Activated T-cell treated with anti-CD3 and anti-CD28 coated beads for 4 hours (primary cell): Measurements from ENCODE around the gene ANTXR2.
"Not testable (repeated sequence)": the region's sequence is repeated elsewhere in the genome, so short reads cannot be mapped to it uniquely, and the experiment has no call there.

Experiments used
- DNase-seq: peaks from one replicate; pipeline ENCODE4 v3.0.0-alpha.2; 2020

ANTXR2 gene

GRCh38 chr4:80072744-80073472 is at the start of gene ANTXR2:
ANTXR2 (minus strand) TSS chr4:80073229; CDS start chr4:80072560, 669 bp downstream.
- DNase-seq, result peak; percentile 54

- not testable (repeated sequence) for DNase-seq
These were observed 48.8 kb upstream of the ANTXR2 start for GRCh38 chr4:80121815-80122214.

GRCh38 chr4:80119620-80120019 is 46.6 kb upstream of the ANTXR2 start:
- not testable (repeated sequence) for DNase-seq

GRCh38 chr4:80116516-80116915 is 43.5 kb upstream of the ANTXR2 start:
- DNase-seq, result no peak

- no peak for DNase-seq
These were observed 42.5 kb upstream of the ANTXR2 start for GRCh38 chr4:80115368-80116181.

- no peak for DNase-seq
These were observed 41.8 kb upstream of the ANTXR2 start for GRCh38 chr4:80114732-80115265.

GRCh38 chr4:80113615-80114014 is 40.6 kb upstream of the ANTXR2 start:
- no peak for DNase-seq

- no peak for DNase-seq
These were observed 39.2 kb upstream of the ANTXR2 start for GRCh38 chr4:80112236-80112635.

- no peak for DNase-seq
These were observed 38.2 kb upstream of the ANTXR2 start for GRCh38 chr4:80111276-80111675.

GRCh38 chr4:80107374-80107773 is 34.3 kb upstream of the ANTXR2 start:
- no peak for DNase-seq

GRCh38 chr4:80104927-80105326 is 31.9 kb upstream of the ANTXR2 start:
- DNase-seq, result no peak

- no peak for DNase-seq
These were observed 30.6 kb upstream of the ANTXR2 start for GRCh38 chr4:80103629-80104028.

GRCh38 chr4:80101792-80102116 is 28.7 kb upstream of the ANTXR2 start:
- no peak for DNase-seq

GRCh38 chr4:80101071-80101791 is 28.2 kb upstream of the ANTXR2 start:
- DNase-seq, result no peak

- DNase-seq, result no peak
These were observed 26.6 kb upstream of the ANTXR2 start for GRCh38 chr4:80099671-80100070.

- no peak for DNase-seq
These were observed 25.6 kb upstream of the ANTXR2 start for GRCh38 chr4:80098635-80099034.

GRCh38 chr4:80097400-80098177 is 24.6 kb upstream of the ANTXR2 start:
- no peak for DNase-seq

- DNase-seq, result no peak
These were observed 23.3 kb upstream of the ANTXR2 start for GRCh38 chr4:80096175-80096850.

- DNase-seq, result no peak
These were observed 21.2 kb upstream of the ANTXR2 start for GRCh38 chr4:80094191-80094590.

- DNase-seq, result no peak
These were observed 20.5 kb upstream of the ANTXR2 start for GRCh38 chr4:80093563-80093962.

GRCh38 chr4:80092847-80093246 is 19.8 kb upstream of the ANTXR2 start:
- no peak for DNase-seq

GRCh38 chr4:80092088-80092487 is 19.1 kb upstream of the ANTXR2 start:
- no peak for DNase-seq
